Iris pigment epithelial cell (primary cell): ENCODE measurements around the gene SMCO4.

Experiments used
- DNase-seq: peaks from one replicate; pipeline ENCODE4 v3.0.0-alpha.2; 2011; ENCODE audit warnings: low read depth

SMCO4 gene

GRCh38 chr11:93528757-93529645 is 14.2 kb downstream of the SMCO4 start:
- DNase-seq = no peak

- DNase-seq = no peak
These were observed 14.9 kb downstream of the SMCO4 start for GRCh38 chr11:93528252-93528651.

GRCh38 chr11:93526641-93527583 is 16.3 kb downstream of the SMCO4 start:
- DNase-seq = no peak

GRCh38 chr11:93526346-93526633 is 16.9 kb downstream of the SMCO4 start:
- no peak for DNase-seq

- peak; percentile 61 for DNase-seq
These were observed 17.4 kb downstream of the SMCO4 start for GRCh38 chr11:93525601-93526345.

- no peak for DNase-seq
These were observed 18.3 kb downstream of the SMCO4 start for GRCh38 chr11:93524858-93525257.

- DNase-seq = no peak
These were observed 19.0 kb downstream of the SMCO4 start for GRCh38 chr11:93524173-93524536.

- no peak for DNase-seq
These were observed 22.3 kb downstream of the SMCO4 start for GRCh38 chr11:93520726-93521509.

GRCh38 chr11:93519179-93519578 is 24.0 kb downstream of the SMCO4 start:
- no peak for DNase-seq

GRCh38 chr11:93518081-93518480 is 25.1 kb downstream of the SMCO4 start:
- DNase-seq = no peak

- no peak for DNase-seq
These were observed 25.6 kb downstream of the SMCO4 start for GRCh38 chr11:93517611-93518010.

GRCh38 chr11:93517041-93517440 is 26.1 kb downstream of the SMCO4 start:
- DNase-seq = no peak

- DNase-seq = no peak
These were observed 27.7 kb downstream of the SMCO4 start for GRCh38 chr11:93515441-93516025.

- no peak for DNase-seq
These were observed 28.5 kb downstream of the SMCO4 start for GRCh38 chr11:93514712-93515111.

GRCh38 chr11:93513772-93514171 is 29.4 kb downstream of the SMCO4 start:
- no peak for DNase-seq

GRCh38 chr11:93512949-93513667 is 30.1 kb downstream of the SMCO4 start:
- DNase-seq = no peak

- DNase-seq = no peak
These were observed 31.1 kb downstream of the SMCO4 start for GRCh38 chr11:93512073-93512475.

- no peak for DNase-seq
These were observed 32.9 kb downstream of the SMCO4 start for GRCh38 chr11:93510196-93510873.

- DNase-seq = no peak
These were observed 35.7 kb downstream of the SMCO4 start for GRCh38 chr11:93507517-93507916.

GRCh38 chr11:93505703-93506102 is 37.5 kb downstream of the SMCO4 start:
- no peak for DNase-seq
